Lower leg skin (tissue), 3 donors: ENCODE results near the gene CREBBP.

ENCODE experiments used
- CTCF ChIP-seq, 3 donors: fragments of 450-650 bp; IDR thresholded peaks; one replicate each; pipeline ENCODE4 v1.5.1; 2016; ENCODE audit warnings: antibody characterized with exemption in 3 of 3, mild to moderate bottlenecking in 3 of 3, moderate library complexity in 2 of 3
- POLR2A ChIP-seq, 2 donors: fragments of 450-650 bp; IDR thresholded peaks; one replicate each; pipeline ENCODE4 v1.6.1; 2016 to 2017; ENCODE audit warnings: antibody characterized with exemption in 2 of 2, mild to moderate bottlenecking in 1 of 2, moderate library complexity in 1 of 2

GRCh38 chr16:3876695-3877094 is 3.8 kb downstream of the CREBBP start:
- TF ChIP-seq CTCF (IDR thresholded peaks at IDR 0.05): no peak
- TF ChIP-seq POLR2A (IDR thresholded peaks at IDR 0.05): no peak
